GM12873 (cell line): Measurements from ENCODE around the gene PRKAR2A.

Experiments
- CTCF ChIP-seq: IDR thresholded peaks from 2 replicates; pipeline ENCODE4 v1.5.1; 2012; ENCODE audit warnings: low read depth, mild to moderate bottlenecking, moderate library complexity, low read length, control low read depth; ENCODE audit not compliant: insufficient read depth; ENCODE audit errors: missing control alignments

PRKAR2A gene

GRCh38 chr3:48716508-48716981 lies 131.1 kb downstream of the PRKAR2A start:
- no peak for TF ChIP-seq CTCF

GRCh38 chr3:48715174-48715800 lies 132.4 kb downstream of the PRKAR2A start:
- no peak for TF ChIP-seq CTCF

GRCh38 chr3:48711727-48712126 lies 135.9 kb downstream of the PRKAR2A start:
- TF ChIP-seq CTCF, result no peak

- TF ChIP-seq CTCF, result no peak
Observed at GRCh38 chr3:48709051-48709461, 138.6 kb downstream of the PRKAR2A start.

- no peak for TF ChIP-seq CTCF
Observed at GRCh38 chr3:48708481-48708889, 139.2 kb downstream of the PRKAR2A start.

- TF ChIP-seq CTCF, result no peak
Observed at GRCh38 chr3:48707157-48707556, 140.5 kb downstream of the PRKAR2A start.

- no peak for TF ChIP-seq CTCF
Observed at GRCh38 chr3:48702320-48702920, 145.3 kb downstream of the PRKAR2A start.
